Activated naive CD4-positive, alpha-beta T cell treated with anti-CD3 and anti-CD28 coated beads, Interleukin-2, amount 50 U/mL, for 24 hours (primary cell): ENCODE measurements around the gene MYOM1.

Source experiments
- H3K27ac Mint-ChIP-seq: one replicate; pipeline ENCODE4 v1.8.0; 2021; ENCODE audit warnings: mild to moderate bottlenecking, mixed read lengths
- H3K27me3 Mint-ChIP-seq: one replicate; pipeline ENCODE4 v1.8.0; 2021; ENCODE audit warnings: mixed read lengths
- H3K36me3 Mint-ChIP-seq: one replicate; pipeline ENCODE4 v1.8.0; 2021; ENCODE audit warnings: mixed read lengths
- H3K4me1 Mint-ChIP-seq: one replicate; pipeline ENCODE4 v1.8.0; 2021; ENCODE audit warnings: mixed read lengths
- H3K4me3 Mint-ChIP-seq: one replicate; pipeline ENCODE4 v1.8.0; 2021; ENCODE audit warnings: mild to moderate bottlenecking, mixed read lengths
- H3K9me3 Mint-ChIP-seq: one replicate; pipeline ENCODE4 v1.8.0; 2021; ENCODE audit warnings: mixed read lengths

MYOM1 gene

DNA sequence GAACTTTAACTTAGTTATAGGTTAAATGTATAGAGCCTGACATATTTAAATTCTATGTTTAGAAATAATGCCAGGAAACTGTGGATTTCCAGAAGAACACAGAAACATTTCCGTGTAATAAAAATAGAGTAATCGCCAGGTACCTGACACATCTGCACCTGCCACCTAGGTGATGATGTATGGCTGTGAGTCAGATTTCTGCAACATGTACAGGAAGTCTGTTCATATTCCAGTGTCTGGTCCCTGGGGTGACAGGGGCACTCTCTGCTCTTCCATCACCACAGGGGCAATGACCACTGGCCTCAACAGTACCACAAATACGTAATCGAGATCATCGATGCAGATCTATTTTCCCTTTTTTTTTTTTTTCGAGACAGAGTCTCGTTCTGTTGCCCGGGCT lies 105.7 kb downstream of the MYOM1 start:
- H3K27ac Mint-ChIP-seq = no peak overlapping the region
- H3K27me3 Mint-ChIP-seq = no peaks in the 10 kb centered on the region
- no peak overlapping the region for H3K4me3 Mint-ChIP-seq
- no peaks in the 10 kb centered on the region for H3K9me3 Mint-ChIP-seq
- peaks cover 10% of the 10 kb centered on the region for H3K36me3 Mint-ChIP-seq
- no peaks in the 10 kb centered on the region for H3K4me1 Mint-ChIP-seq

- H3K36me3 Mint-ChIP-seq = peaks cover 9% of the 10 kb centered on the region
Observed at GRCh38 chr18:3111523-3112240, 108.1 kb downstream of the MYOM1 start.

DNA sequence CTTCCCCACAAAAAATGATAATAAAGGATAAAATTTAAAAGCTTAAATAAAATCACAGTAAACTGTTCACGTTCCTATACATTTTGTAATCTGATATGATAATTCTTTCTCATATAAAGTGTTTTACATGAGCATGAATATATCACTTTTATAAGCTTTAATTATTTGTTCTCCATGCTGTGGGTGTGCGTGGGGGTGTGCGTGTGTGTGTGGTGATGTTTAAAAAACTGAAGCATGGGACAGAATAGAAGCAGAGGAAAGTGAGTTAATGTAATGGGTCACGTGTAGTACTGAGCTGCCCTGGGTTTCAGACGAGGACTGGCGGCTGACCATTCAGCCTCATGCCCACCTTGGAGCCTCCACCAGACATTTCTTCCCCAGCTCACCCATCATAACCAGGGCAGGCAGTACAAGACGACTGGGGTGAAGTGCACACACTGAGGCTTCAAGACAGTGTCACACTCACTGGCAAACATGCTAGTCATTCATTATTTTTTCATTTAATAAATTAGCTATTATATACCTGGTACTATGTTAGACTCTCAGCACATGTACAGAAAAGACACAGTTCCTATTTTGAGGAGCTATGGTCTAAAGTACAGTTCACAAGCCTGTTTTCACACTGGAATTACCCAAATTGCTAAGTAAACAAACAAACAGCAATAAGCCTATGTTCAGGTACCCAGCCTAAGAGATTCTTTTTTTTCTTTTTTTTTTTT lies 109.6 kb downstream of the MYOM1 start:
- H3K9me3 Mint-ChIP-seq = no peaks in the 10 kb centered on the region
- no peak overlapping the region for H3K27ac Mint-ChIP-seq
- no peak overlapping the region for H3K4me3 Mint-ChIP-seq
- no peaks in the 10 kb centered on the region for H3K4me1 Mint-ChIP-seq
- no peaks in the 10 kb centered on the region for H3K27me3 Mint-ChIP-seq
- peaks cover 6% of the 10 kb centered on the region for H3K36me3 Mint-ChIP-seq

More at GRCh38 chr18:3111523-3112240, 108.1 kb downstream of the MYOM1 start:
- H3K27me3 Mint-ChIP-seq = no peaks in the 10 kb centered on the region
- no peaks in the 10 kb centered on the region for H3K9me3 Mint-ChIP-seq
- no peaks in the 10 kb centered on the region for H3K4me1 Mint-ChIP-seq
- no peak overlapping the region for H3K4me3 Mint-ChIP-seq
- H3K27ac Mint-ChIP-seq = no peak overlapping the region

- H3K4me3 Mint-ChIP-seq = no peak overlapping the region
- H3K9me3 Mint-ChIP-seq = no peaks in the 10 kb centered on the region
- no peak overlapping the region for H3K27ac Mint-ChIP-seq
- H3K27me3 Mint-ChIP-seq = no peaks in the 10 kb centered on the region
- H3K4me1 Mint-ChIP-seq = no peaks in the 10 kb centered on the region
- peaks cover 2% of the 10 kb centered on the region for H3K36me3 Mint-ChIP-seq
Observed at GRCh38 chr18:3107740-3108151, 112.0 kb downstream of the MYOM1 start.

DNA sequence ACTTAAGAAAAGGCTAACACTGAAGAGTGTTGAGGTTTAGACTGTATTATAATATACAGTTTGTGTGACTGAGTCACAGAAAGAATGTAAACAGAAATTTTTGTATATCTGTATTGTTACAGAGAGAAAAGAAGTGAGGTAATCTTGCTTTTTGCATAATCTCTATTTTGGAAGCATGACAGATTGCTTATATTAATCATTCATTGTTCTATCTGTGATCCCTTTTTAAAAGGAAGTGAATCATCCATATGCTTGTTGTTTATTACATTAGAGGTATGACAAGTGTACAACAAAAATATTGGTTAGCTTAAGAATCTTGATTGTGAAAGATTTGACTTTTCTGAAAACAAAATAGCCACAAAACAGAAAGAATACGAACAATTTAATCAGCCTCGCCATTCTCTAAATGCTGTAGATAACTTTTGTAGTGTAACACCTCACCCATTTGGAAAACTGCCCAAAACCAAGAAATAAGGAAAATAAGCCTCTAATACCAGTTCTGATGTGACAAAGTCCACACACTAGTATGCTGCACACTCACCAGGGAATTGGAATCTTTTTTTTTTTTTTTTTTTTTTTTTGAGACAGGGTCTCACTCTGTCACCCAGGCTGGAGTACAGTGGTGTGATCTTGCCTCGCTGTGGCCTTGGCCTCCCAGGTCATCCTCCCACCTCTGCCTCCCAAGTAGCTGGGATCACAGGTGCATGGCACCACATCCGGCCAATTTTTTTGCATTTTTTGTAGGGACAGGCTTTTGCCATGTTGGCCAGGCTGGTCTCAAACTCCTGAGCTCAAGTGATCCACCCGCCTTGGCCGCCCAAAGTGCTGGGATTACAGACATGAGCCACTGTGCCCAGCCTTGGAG lies 115.3 kb downstream of the MYOM1 start:
- H3K9me3 Mint-ChIP-seq = no peaks in the 10 kb centered on the region
- H3K27me3 Mint-ChIP-seq = no peaks in the 10 kb centered on the region
- H3K36me3 Mint-ChIP-seq = peaks cover 5% of the 10 kb centered on the region
- H3K4me1 Mint-ChIP-seq = peaks cover 2% of the 10 kb centered on the region
- H3K4me3 Mint-ChIP-seq = no peak overlapping the region
- H3K27ac Mint-ChIP-seq = no peak overlapping the region

DNA sequence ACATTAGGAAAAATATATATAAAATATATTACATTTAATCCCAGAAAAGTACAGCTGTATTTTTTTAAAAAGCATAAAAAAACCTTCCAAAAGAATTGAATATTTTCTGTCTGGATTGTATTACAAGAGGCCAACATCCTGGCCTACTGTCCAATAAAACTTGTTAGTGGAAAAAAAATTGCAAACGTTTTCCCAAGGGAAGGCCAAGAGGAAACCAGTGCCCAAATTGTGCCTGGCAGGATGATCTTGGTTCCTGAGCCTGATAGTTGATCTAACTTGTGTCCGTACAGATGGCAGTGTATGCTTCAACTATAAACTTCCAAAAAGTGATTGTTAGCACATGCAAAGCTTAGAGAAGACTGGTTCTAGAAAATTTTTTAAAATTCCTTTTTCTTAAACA lies 116.2 kb downstream of the MYOM1 start:
- Mint-ChIP-seq H3K36me3 (peaks cover 5% of the 10 kb centered on the region), H3K4me1 (peaks cover 4% of the 10 kb centered on the region), H3K4me3 (no peak overlapping the region), H3K27ac (no peak overlapping the region), H3K27me3 (no peaks in the 10 kb centered on the region), H3K9me3 (no peaks in the 10 kb centered on the region)

GRCh38 chr18:3102983-3103382 lies 116.8 kb downstream of the MYOM1 start:
- Mint-ChIP-seq H3K36me3 (peaks cover 5% of the 10 kb centered on the region), H3K4me1 (peaks cover 5% of the 10 kb centered on the region), H3K4me3 (no peak overlapping the region), H3K27me3 (no peaks in the 10 kb centered on the region), H3K27ac (no peak overlapping the region), H3K9me3 (no peaks in the 10 kb centered on the region)

GRCh38 chr18:3100498-3101132 lies 119.2 kb downstream of the MYOM1 start:
- H3K4me1 Mint-ChIP-seq = peaks cover 26% of the 10 kb centered on the region
- H3K36me3 Mint-ChIP-seq = peaks cover 5% of the 10 kb centered on the region
- no peaks in the 10 kb centered on the region for H3K9me3 Mint-ChIP-seq
- H3K27me3 Mint-ChIP-seq = no peaks in the 10 kb centered on the region
- H3K4me3 Mint-ChIP-seq = no peak overlapping the region
- no peak overlapping the region for H3K27ac Mint-ChIP-seq

DNA sequence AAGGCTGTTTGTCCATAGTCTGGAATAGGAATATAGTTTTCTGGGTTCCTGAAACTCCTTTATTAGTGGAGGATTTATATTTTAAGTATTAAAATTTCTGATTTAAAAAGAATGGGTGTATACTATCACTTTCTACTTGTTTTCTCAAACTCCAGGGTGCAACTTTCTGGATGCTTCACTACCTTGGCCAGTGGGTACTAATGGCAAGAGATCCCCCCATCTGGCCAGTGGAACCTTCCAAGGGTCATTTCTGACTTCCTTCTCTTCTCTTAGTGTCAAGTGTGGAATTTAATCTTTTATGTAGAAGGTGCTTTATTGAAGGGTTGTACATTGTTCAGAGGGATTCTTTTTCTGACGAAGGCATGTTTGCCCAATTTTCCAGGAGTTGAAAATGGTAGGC lies 120.4 kb downstream of the MYOM1 start:
- Mint-ChIP-seq H3K4me3 (no peak overlapping the region), H3K27ac (peak overlapping the region; percentile 41), H3K4me1 (peaks cover 26% of the 10 kb centered on the region), H3K27me3 (no peaks in the 10 kb centered on the region), H3K36me3 (peaks cover 5% of the 10 kb centered on the region), H3K9me3 (no peaks in the 10 kb centered on the region)

DNA sequence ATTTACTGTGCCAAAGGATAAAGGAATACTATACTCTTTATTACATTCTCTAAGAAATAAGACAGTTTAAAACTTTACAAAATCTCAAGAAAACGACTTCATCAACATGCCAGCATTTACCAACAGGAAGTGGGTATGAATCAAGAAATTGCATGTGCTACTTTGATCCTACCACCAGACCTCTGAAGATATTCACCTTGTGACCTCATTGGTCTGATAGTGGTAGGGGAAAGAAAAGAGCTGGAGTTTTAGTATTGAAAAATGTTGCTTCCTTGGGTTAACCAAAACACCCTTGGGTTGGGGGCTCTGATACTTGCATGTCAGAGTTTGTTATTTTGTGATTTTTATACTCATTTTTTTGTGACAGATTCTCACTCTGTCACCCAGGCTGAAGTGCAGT lies 122.7 kb downstream of the MYOM1 start:
- Mint-ChIP-seq H3K4me1 (peaks cover 26% of the 10 kb centered on the region), H3K4me3 (no peak overlapping the region), H3K27ac (no peak overlapping the region)

GRCh38 chr18:3095921-3096320 lies 123.8 kb downstream of the MYOM1 start:
- peaks cover 26% of the 10 kb centered on the region for H3K4me1 Mint-ChIP-seq
- peaks cover 5% of the 10 kb centered on the region for H3K36me3 Mint-ChIP-seq
- H3K27me3 Mint-ChIP-seq = no peaks in the 10 kb centered on the region
- no peak overlapping the region for H3K4me3 Mint-ChIP-seq
- H3K27ac Mint-ChIP-seq = no peak overlapping the region
- no peaks in the 10 kb centered on the region for H3K9me3 Mint-ChIP-seq

More for the DNA sequence above, 122.7 kb downstream of the MYOM1 start:
- no peaks in the 10 kb centered on the region for H3K9me3 Mint-ChIP-seq
- H3K36me3 Mint-ChIP-seq = peaks cover 5% of the 10 kb centered on the region
- H3K27me3 Mint-ChIP-seq = no peaks in the 10 kb centered on the region

- peaks cover 23% of the 10 kb centered on the region for H3K4me1 Mint-ChIP-seq
- H3K9me3 Mint-ChIP-seq = no peaks in the 10 kb centered on the region
- H3K27me3 Mint-ChIP-seq = no peaks in the 10 kb centered on the region
- H3K36me3 Mint-ChIP-seq = no peaks in the 10 kb centered on the region
- H3K4me3 Mint-ChIP-seq = no peak overlapping the region
- no peak overlapping the region for H3K27ac Mint-ChIP-seq
Observed at GRCh38 chr18:3094338-3094684, 125.5 kb downstream of the MYOM1 start.

GRCh38 chr18:3093624-3094337 lies 126.0 kb downstream of the MYOM1 start:
- Mint-ChIP-seq H3K36me3 (no peaks in the 10 kb centered on the region), H3K4me3 (no peak overlapping the region)

GRCh38 chr18:3092727-3093126 lies 127.0 kb downstream of the MYOM1 start:
- Mint-ChIP-seq H3K36me3 (no peaks in the 10 kb centered on the region), H3K4me1 (peaks cover 28% of the 10 kb centered on the region), H3K9me3 (no peaks in the 10 kb centered on the region), H3K4me3 (no peak overlapping the region), H3K27me3 (no peaks in the 10 kb centered on the region), H3K27ac (no peak overlapping the region)

More at GRCh38 chr18:3093624-3094337, 126.0 kb downstream of the MYOM1 start:
- no peak overlapping the region for H3K27ac Mint-ChIP-seq
- peaks cover 22% of the 10 kb centered on the region for H3K4me1 Mint-ChIP-seq
- H3K27me3 Mint-ChIP-seq = no peaks in the 10 kb centered on the region
- no peaks in the 10 kb centered on the region for H3K9me3 Mint-ChIP-seq

GRCh38 chr18:3089579-3089978 lies 130.2 kb downstream of the MYOM1 start:
- H3K36me3 Mint-ChIP-seq = no peaks in the 10 kb centered on the region
- no peaks in the 10 kb centered on the region for H3K27me3 Mint-ChIP-seq
- no peak overlapping the region for H3K27ac Mint-ChIP-seq
- no peak overlapping the region for H3K4me3 Mint-ChIP-seq
- H3K4me1 Mint-ChIP-seq = peaks cover 10% of the 10 kb centered on the region
- H3K9me3 Mint-ChIP-seq = no peaks in the 10 kb centered on the region
